IMR-90 (cell line): ENCODE measurements around the gene MYOZ3. TPM values are rescaled to one million over a fixed set of nuclear protein-coding genes. Genes with fewer than 3 reads are reported as not detected.
A peak's percentile ranks its signal among the peaks of the same experiment; 100 is the strongest.

Experiments used
- ATAC-seq: fragments of 200-7000 bp; cut with Tn5 transposase; 2 replicates; pipeline ENCODE4 v1.9.1; 2020; ENCODE audit warnings: low read depth, mild to moderate bottlenecking, moderate library complexity
- BruUV-seq: library from RNA; stranded (reverse); fragments of 400-500 nt; replicated peaks from 2 replicates; lab custom pipeline; 2021; lab: Mats Ljungman, UMichigan
- CTCF ChIA-PET: fragments of 300-600 bp; formaldehyde crosslinking; extraction: SDS; loops from one replicate; lab custom pipeline; 2021; ENCODE audit warnings: antibody characterized with exemption; lab: Yijun Ruan, JAX
- POLR2A ChIA-PET: fragments of 300-600 bp; sonication (Branson Sonifier 250); formaldehyde crosslinking; loops from one replicate; lab custom pipeline; 2022; ENCODE audit warnings: antibody characterized with exemption; ENCODE audit not compliant: unreplicated experiment; lab: Charles Lee
- DNase-seq: peaks from one replicate; pipeline ENCODE4 v3.0.0; 2013
- H2AFZ ChIP-seq: replicated peaks from 2 replicates; pipeline ENCODE3; 2013; ENCODE audit warnings: low read length, mild to moderate bottlenecking; ENCODE audit not compliant: poor library complexity
- H2AK5ac ChIP-seq: 2 replicates; pipeline ENCODE4 v1.6.1; 2013; ENCODE audit warnings: low read depth, low read length, inconsistent platforms
- H2AK9ac ChIP-seq: replicated peaks from 2 replicates; pipeline ENCODE3; 2013; ENCODE audit warnings: mild to moderate bottlenecking, low read depth, low read length, moderate library complexity; ENCODE audit not compliant: poor library complexity
- H2BK120ac ChIP-seq: 2 replicates; pipeline ENCODE4 v1.6.1; 2013; ENCODE audit warnings: low read depth, low read length, inconsistent platforms
- H2BK15ac ChIP-seq: 3 replicates; pipeline ENCODE4 v1.6.1; 2013; ENCODE audit warnings: low read depth, low read length, inconsistent platforms
- H2BK20ac ChIP-seq: 2 replicates; pipeline ENCODE4 v1.6.1; 2013; ENCODE audit warnings: low read depth, mild to moderate bottlenecking, inconsistent platforms, low read length, moderate library complexity
- H2BK5ac ChIP-seq: 2 replicates; pipeline ENCODE4 v1.6.1; 2013; ENCODE audit warnings: mild to moderate bottlenecking, low read depth, low read length, inconsistent platforms; ENCODE audit not compliant: poor library complexity, severe bottlenecking
- H3K14ac ChIP-seq: replicated peaks from 2 replicates; pipeline ENCODE4 v1.6.1; 2013; ENCODE audit warnings: low read depth, low read length, inconsistent platforms
- H3K18ac ChIP-seq: 2 replicates; pipeline ENCODE4 v1.6.1; 2013; ENCODE audit warnings: low read depth, low read length, control low read depth
- H3K23ac ChIP-seq: 2 replicates; pipeline ENCODE4 v1.6.1; 2013; ENCODE audit warnings: low read depth, low read length, inconsistent platforms
- H3K27ac ChIP-seq: 2 replicates; pipeline ENCODE4 v1.5.1; 2013; ENCODE audit warnings: mild to moderate bottlenecking, control low read depth, low read length; ENCODE audit not compliant: insufficient read depth
- H3K27me3 ChIP-seq: 2 replicates; pipeline ENCODE4 v1.6.1; 2013; ENCODE audit warnings: low read length; ENCODE audit not compliant: control insufficient read depth, insufficient read depth
- H3K36me3 ChIP-seq: 2 replicates; pipeline ENCODE4 v1.6.1; 2013; ENCODE audit warnings: low read length, mixed read lengths; ENCODE audit not compliant: control insufficient read depth, insufficient read depth
- H3K4ac ChIP-seq: 2 replicates; pipeline ENCODE4 v1.6.1; 2013; ENCODE audit warnings: low read depth, low read length, inconsistent platforms
- H3K4me1 ChIP-seq: 2 replicates; pipeline ENCODE4 v1.6.1; 2013; ENCODE audit warnings: low read length, mixed read lengths; ENCODE audit not compliant: control insufficient read depth, insufficient read depth
- H3K4me2 ChIP-seq: 2 replicates; pipeline ENCODE4 v1.6.1; 2013; ENCODE audit warnings: low read depth, mild to moderate bottlenecking, control low read depth, low read length, moderate library complexity
- H3K4me3 ChIP-seq: 2 replicates; pipeline ENCODE4 v1.5.1; 2013; ENCODE audit warnings: low read depth, mild to moderate bottlenecking, control low read depth, low read length, moderate library complexity; ENCODE audit not compliant: insufficient read depth
- H3K56ac ChIP-seq: 2 replicates; pipeline ENCODE4 v1.6.1; 2013; ENCODE audit warnings: low read length, inconsistent platforms; ENCODE audit not compliant: insufficient read depth; ENCODE audit errors: extremely low read depth
- H3K79me1 ChIP-seq, 2 experiments: 2 replicates each; pipeline ENCODE4 v1.6.1; 2013; ENCODE audit warnings: low read length in 2 of 2, inconsistent platforms in 1 of 2, low read depth in 1 of 2
- H3K9ac ChIP-seq: 2 replicates; pipeline ENCODE4 v1.6.1; 2013; ENCODE audit warnings: low read depth, low read length, control low read depth
- H3K9me1 ChIP-seq: 2 replicates; pipeline ENCODE4 v1.6.1; 2013; ENCODE audit warnings: low read length, inconsistent platforms; ENCODE audit not compliant: insufficient read depth
- H3K9me3 ChIP-seq: 2 replicates; pipeline ENCODE4 v1.6.1; 2013; ENCODE audit warnings: low read length; ENCODE audit not compliant: control insufficient read depth, insufficient read depth
- H4K20me1 ChIP-seq: 2 replicates; pipeline ENCODE4 v1.6.1; 2013; ENCODE audit warnings: low read length, inconsistent platforms; ENCODE audit not compliant: insufficient read depth
- H4K5ac ChIP-seq: 2 replicates; pipeline ENCODE4 v1.6.1; 2013; ENCODE audit warnings: mild to moderate bottlenecking, low read depth, low read length, control low read depth
- H4K8ac ChIP-seq, 2 experiments: 2 replicates each; pipeline ENCODE4 v1.6.1; 2013; ENCODE audit warnings: low read depth in 2 of 2, low read length in 2 of 2, control low read depth in 1 of 2, inconsistent platforms in 1 of 2
- H4K91ac ChIP-seq: 2 replicates; pipeline ENCODE4 v1.6.1; 2013; ENCODE audit warnings: low read depth, low read length, inconsistent platforms; ENCODE audit not compliant: insufficient read depth
- BHLHE40 ChIP-seq: fragments of 150-350 bp; IDR thresholded peaks from 2 replicates; pipeline ENCODE4 v1.6.1; 2016; ENCODE audit warnings: mild to moderate bottlenecking, low read depth, low read length
- CHD1 ChIP-seq: IDR thresholded peaks from 2 replicates; pipeline ENCODE4 v1.6.1; 2012; ENCODE audit warnings: low read depth, low read length, improper control_type of control experiment
- MAFK ChIP-seq: IDR thresholded peaks from 2 replicates; pipeline ENCODE4 v1.6.1; 2012; ENCODE audit warnings: low read depth, low read length, improper control_type of control experiment
- MAZ ChIP-seq: IDR thresholded peaks from 2 replicates; pipeline ENCODE4 v1.6.1; 2012; ENCODE audit warnings: low read depth, mild to moderate bottlenecking, low read length, improper control_type of control experiment, moderate library complexity, borderline replicate concordance
- MXI1 ChIP-seq: IDR thresholded peaks from 2 replicates; pipeline ENCODE4 v1.6.1; 2012; ENCODE audit warnings: low read depth, mild to moderate bottlenecking, low read length, moderate library complexity, borderline replicate concordance
- POLR2A ChIP-seq: IDR thresholded peaks from 2 replicates; pipeline ENCODE4 v1.6.1; 2012; ENCODE audit warnings: mild to moderate bottlenecking, low read depth, low read length
- RAD21 ChIP-seq: IDR thresholded peaks from 2 replicates; pipeline ENCODE4 v1.6.1; 2012; ENCODE audit warnings: low read length, improper control_type of control experiment
- SMC3 ChIP-seq: fragments of 150-350 bp; IDR thresholded peaks from 2 replicates; pipeline ENCODE4 v1.6.1; 2016; ENCODE audit warnings: low read depth, mild to moderate bottlenecking, antibody characterized with exemption, low read length, moderate library complexity
- WGBS, 2 experiments: methylation state at CpG; one replicate each; pipeline versions ENCODE4 v1.1.5 to v1.1.7; 2013; ENCODE audit warnings: missing lambda C conversion rate in 2 of 2; ENCODE audit not compliant: insufficient read length in 1 of 2; ENCODE audit errors: extremely low coverage in 2 of 2; 5-methylcytosine and 5-hydroxymethylcytosine counted together
- dilution Hi-C: fragments of 300-500 bp; cut with HindIII; formaldehyde crosslinking; loops from one replicate; pipeline ENCODE4 v1.14.3; 2018; ENCODE audit warnings: low sequenced_read_pairs; ENCODE audit not compliant: unreplicated experiment
- in situ Hi-C: fragments of 300-500 bp; cut with MboI; formaldehyde crosslinking; loops from 3 replicates; pipeline ENCODE4 v1.14.3; 2019; ENCODE audit warnings: low sequenced_read_pairs, inconsistent platforms, mixed read lengths
- intact Hi-C: fragments of 100-400 bp; cut with micrococcal nuclease; formaldehyde crosslinking; loops from 2 replicates; pipeline ENCODE4 v1.10.0; 2022
- polyA plus RNA-seq, 3 experiments: library from polyadenylated mRNA; depleted of rRNA; stranded (reverse); fragments of >200 nt; gene quantifications; 2 replicates each; pipeline ENCODE4 v1.2.3, GENCODE V29; 2012; ENCODE audit warnings: low replicate concordance in 1 of 3
- total RNA-seq: library from RNA; depleted of rRNA; stranded (reverse); fragments of >200 nt; gene quantifications from 2 replicates; pipeline ENCODE4 v1.2.3, GENCODE V29; 2012
- TF ChIP-seq, protein P1 (sequence below): conservative IDR thresholded peaks from 2 replicates; pipeline ENCODE4 v1.5.1; 2012; ENCODE audit warnings: mild to moderate bottlenecking, low read depth, low read length, improper control_type of control experiment

Gene MYOZ3
- total and polyA plus RNA-seq, 2 of the 4 experiments (the other 2 are of a cell fraction): under 0.01 to 0.24 TPM

DNA sequence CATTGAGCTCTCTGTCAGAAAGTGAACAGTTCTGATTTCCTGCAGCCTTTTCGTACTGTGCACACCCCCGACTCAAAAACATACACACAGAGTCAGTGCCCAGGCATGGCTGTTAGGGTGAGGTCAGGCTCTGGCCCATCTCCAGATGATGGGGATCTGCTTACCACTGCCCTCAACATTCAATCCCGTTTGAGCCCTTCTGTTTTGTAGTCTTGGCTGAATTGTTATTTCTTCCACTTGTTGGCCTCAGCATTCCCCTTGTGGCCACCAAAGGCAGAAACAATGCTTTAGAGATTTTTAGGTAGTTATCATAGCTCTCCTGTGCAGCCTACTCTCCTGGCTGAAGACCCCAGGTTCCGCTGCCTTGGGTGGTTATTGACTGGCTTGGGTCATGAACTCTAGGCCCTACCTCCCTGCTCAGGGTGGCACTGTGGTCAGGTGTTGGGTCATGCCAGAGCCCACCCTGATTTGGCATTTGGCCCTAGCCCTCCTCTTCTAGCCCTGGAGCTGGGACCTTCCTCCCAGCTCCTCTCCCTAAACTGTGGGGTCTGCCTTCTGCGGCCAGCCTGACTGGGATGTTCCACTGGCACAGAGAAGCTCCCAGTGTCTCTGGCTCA, 7.8 kb upstream of the MYOZ3 start:
- Histone ChIP-seq H3K18ac (no peak overlapping the region), H3K14ac (no peak overlapping the region), H3K4me3 (no peak overlapping the region), H2AK9ac (no peak overlapping the region), H3K27ac (peak overlapping the region; percentile 12; the same call in 1 of the 2 replicates), H2BK20ac (no peak overlapping the region), H3K27me3 (no peaks in the 10 kb centered on the region), H3K4me2 (no peak overlapping the region), H2AK5ac (no peak overlapping the region), H3K9me3 (no peaks in the 10 kb centered on the region), H3K4me1 (peaks cover 29% of the 10 kb centered on the region), H3K9me1 (peaks cover 2% of the 10 kb centered on the region; the same call in 1 of the 2 replicates), H3K4ac (no peak overlapping the region), H3K36me3 (peaks cover 58% of the 10 kb centered on the region), H2BK5ac (no peak overlapping the region), H3K23ac (no peak overlapping the region), H4K91ac (no peak overlapping the region), H3K79me1 (peaks cover 26 to 36% of the 10 kb centered on the region in 2 experiments), H2BK120ac (no peak overlapping the region), H4K8ac (no peak overlapping the region), H2BK15ac (no peak overlapping the region), H2AFZ (no peak overlapping the region), H4K20me1 (peaks cover 44% of the 10 kb centered on the region), H3K56ac (no peak overlapping the region), H4K5ac (no peak overlapping the region), H3K9ac (no peak overlapping the region)
- WGBS, 2 experiments: 67% methylated on average over 2 of the region's 5 CpGs; no CpG with 5 or more reads in 1 of the 2 experiments
- DNase-seq: peak; percentile 72
- dilution Hi-C loops: no loop called here
- CTCF ChIA-PET: interaction anchor here (0.8 to 1.2 kb wide), 3 partner anchors 10 to 109 kb away, joined by 3 to 4 read pairs (median 3); no protein-coding TSS in a partner anchor
- in situ Hi-C loops: loop anchor here (5.0 kb wide), 2 partner anchors 91 to 201 kb away; no protein-coding TSS in a partner anchor
- intact Hi-C loops: no loop called here
- no TSS peak for BruUV-seq
- TF ChIP-seq MXI1 (no peak), MAFK (no peak), MAZ (no peak), SMC3 (peak; percentile 39; the same call in 1 of the 2 replicates), CHD1 (no peak), BHLHE40 (no peak), RAD21 (peak; percentile 56), POLR2A (no peak)
- TF ChIP-seq, protein P1, sequence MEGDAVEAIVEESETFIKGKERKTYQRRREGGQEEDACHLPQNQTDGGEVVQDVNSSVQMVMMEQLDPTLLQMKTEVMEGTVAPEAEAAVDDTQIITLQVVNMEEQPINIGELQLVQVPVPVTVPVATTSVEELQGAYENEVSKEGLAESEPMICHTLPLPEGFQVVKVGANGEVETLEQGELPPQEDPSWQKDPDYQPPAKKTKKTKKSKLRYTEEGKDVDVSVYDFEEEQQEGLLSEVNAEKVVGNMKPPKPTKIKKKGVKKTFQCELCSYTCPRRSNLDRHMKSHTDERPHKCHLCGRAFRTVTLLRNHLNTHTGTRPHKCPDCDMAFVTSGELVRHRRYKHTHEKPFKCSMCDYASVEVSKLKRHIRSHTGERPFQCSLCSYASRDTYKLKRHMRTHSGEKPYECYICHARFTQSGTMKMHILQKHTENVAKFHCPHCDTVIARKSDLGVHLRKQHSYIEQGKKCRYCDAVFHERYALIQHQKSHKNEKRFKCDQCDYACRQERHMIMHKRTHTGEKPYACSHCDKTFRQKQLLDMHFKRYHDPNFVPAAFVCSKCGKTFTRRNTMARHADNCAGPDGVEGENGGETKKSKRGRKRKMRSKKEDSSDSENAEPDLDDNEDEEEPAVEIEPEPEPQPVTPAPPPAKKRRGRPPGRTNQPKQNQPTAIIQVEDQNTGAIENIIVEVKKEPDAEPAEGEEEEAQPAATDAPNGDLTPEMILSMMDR: peak; percentile 48
- peak; percentile 9; the same call in 1 of the 2 replicates for ATAC-seq
- POLR2A ChIA-PET: interaction anchor here (0.7 to 1.3 kb wide), 3 partner anchors 9 to 93 kb away, joined by 3 read pairs; no protein-coding TSS in a partner anchor
